COLO829 (cell line): Measurements from ENCODE around the gene PIM1.
"Not testable (repeated sequence)": the region's sequence is repeated elsewhere in the genome, so short reads cannot be mapped to it uniquely, and the experiment has no call there.

Experiments used
- DNase-seq: peaks from one replicate; pipeline ENCODE4 v3.0.0; 2012; ENCODE audit warnings: low spot score

The PIM1 gene

DNA sequence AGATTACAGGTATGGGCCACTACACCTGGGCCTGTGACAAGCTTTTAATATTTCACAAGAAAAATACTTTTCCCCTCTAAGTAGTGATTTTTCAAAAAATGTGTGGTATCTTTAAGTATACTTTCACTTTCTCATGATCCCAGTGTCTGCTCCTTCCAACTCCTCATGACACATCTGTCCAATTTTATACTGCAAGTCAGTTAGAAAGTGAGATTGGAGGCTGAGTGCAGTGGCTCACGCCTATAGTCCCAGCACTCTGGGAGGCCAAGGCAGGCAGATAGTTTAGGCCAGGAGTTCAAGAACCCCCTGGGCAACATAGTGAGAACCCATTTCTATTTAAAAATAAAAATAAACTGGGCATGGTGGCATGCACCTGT, 20.2 kb downstream of the PIM1 start:
- no peak for DNase-seq

DNA sequence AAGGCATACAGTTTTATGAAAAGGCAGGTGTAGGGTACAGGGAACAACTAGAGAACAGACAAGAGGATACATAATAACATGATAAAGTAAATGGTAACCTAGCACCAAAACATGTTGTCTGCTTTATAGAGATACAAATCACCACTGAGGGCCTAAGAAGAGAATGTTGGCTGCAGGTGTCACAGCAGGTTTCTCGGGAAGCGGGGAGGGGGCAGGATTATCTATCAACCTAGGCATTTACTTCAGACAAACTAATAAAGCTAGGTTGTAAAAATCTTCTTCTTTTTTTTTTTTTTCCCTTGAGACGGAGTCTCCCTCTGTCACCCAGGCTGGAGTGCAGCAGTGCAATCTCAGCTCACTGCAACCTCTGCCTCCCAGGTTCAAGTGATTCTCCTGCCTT, 22.7 kb downstream of the PIM1 start:
- no peak for DNase-seq

DNA sequence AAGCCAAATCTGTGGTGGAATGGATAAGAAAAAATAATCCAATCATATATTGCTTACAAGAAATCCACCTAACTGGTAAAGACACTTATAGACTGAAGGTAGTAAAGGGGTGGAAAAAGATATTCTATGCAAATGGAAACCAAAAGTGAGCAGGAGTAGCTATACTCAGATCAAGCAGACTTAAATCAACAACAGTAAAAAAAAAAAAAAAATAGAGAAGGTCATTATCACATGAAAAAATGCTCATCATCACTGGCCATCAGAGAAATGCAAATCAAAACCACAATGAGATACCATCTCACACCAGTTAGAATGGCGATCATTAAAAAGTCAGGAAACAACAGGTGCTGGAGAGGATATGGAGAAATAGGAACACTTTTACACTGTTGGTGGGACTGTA, 24.9 kb downstream of the PIM1 start:
- not testable (repeated sequence) for DNase-seq

DNA sequence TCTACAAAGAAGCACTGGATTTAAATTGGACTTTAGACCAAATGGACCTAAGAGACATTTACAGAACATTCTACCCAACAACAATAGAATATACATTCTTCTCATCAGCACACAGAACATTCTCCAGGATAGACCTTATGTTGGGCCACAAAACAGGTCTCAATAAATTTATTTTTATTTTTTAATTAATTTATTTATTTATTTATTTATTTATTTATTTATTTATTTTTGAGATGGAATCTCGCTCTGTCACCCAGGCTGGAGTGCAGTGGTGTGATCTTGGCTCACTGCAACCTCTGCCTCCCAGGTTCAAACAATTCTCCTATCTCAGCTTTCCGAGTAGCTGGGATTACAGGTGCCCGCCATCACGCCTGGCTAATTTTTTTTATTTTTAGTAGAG, 26.5 kb downstream of the PIM1 start:
- DNase-seq = not testable (repeated sequence)

DNA sequence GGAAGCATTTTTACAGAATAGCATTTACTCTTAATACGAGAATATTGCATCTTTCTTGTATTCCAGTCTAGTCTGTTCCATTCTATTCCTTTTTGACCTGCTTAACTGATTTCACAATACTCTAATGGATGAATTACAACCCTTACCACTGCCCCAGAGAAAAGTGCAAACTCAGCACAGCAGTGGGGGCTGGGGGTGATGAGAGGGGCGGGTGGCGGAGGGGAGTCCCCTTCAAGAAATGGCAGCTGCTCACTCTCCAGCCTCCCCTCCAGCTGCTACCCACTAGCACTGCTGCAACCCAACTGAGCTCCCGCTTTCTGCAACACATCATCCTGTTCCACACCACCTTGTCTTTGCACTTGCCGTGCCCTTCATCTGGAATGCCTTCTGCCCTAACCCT, 30.1 kb downstream of the PIM1 start:
- DNase-seq = no peak

DNA sequence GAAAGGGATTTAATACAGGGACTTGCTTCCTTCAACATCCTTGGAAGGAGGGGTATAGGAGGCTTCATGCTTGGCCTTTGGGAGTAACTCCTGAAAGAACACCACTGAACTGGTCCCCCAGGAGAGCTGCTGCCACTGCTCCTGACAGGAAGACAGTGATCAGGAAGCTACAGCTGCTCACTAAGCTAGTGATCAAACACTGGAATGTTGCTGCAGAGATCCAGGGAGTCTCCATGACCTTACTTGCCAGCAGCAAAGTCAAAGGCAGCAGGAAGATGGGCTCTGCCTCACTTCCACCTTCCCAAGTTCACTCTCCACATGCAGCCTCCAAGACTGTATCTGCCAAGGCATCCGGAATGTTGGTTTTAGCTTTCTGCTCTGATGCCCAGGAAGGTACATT, 31.8 kb downstream of the PIM1 start:
- no peak for DNase-seq

DNA sequence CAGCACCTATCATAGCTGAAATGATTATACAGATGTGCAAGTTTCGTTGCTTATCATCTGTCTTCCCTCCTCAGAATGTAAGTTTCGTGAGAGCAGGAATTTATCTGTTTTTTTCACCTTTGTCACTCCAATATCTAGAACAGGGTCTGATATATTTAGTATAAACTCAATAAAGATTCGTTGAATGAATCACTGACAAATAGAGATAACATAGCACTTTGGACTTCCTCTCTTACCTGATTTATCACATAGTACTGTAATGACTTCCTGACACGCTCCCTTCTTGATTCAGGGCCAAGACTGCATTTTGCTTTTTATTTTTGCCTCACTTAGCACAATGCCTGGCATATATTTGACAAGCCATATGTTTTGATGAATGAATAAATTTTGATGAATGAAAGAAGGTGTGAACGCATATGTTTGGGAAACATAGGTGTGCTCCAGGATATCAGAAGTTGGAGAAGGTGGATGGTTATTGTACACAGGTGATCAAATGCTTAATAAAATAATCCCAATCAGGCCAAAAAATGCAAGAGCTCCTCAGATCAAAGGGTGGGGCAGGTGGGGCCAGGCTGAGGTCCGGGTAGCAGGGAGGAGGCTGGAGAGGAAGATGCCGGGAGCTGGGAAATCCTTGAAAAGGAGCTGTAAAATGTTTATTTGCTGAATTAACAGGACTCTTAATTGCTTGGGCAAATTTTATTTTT, 33.0 kb downstream of the PIM1 start:
- no peak for DNase-seq

DNA sequence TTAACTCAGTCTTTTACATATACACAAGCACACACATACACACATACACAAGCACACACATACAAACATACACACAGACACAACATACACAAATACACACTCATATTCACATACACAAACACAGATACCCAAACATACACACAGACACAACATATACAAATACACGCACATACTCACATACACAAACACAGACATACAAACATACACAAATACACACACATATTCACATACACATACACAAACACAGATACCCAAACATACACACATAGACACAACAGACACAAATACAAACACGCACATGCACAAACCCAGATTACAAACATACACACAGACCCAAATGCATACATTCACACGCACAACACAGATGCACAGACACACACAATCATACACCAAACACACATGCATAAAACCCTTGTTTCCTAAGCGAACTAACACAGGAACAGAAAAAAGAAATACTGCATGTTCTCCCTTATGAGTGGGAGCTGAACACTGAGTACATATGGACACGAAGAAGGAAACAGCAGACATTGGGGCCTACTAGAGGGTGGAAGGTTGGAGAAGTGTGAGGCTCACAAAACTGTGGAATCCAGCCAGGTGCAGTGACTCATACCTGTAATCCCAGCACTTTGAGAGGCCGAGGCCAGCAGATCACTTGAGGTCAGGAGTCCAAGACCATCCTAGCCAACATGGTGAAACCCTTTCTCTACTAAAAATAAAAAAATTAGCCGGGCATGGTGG, 34.2 kb downstream of the PIM1 start:
- DNase-seq = no peak

DNA sequence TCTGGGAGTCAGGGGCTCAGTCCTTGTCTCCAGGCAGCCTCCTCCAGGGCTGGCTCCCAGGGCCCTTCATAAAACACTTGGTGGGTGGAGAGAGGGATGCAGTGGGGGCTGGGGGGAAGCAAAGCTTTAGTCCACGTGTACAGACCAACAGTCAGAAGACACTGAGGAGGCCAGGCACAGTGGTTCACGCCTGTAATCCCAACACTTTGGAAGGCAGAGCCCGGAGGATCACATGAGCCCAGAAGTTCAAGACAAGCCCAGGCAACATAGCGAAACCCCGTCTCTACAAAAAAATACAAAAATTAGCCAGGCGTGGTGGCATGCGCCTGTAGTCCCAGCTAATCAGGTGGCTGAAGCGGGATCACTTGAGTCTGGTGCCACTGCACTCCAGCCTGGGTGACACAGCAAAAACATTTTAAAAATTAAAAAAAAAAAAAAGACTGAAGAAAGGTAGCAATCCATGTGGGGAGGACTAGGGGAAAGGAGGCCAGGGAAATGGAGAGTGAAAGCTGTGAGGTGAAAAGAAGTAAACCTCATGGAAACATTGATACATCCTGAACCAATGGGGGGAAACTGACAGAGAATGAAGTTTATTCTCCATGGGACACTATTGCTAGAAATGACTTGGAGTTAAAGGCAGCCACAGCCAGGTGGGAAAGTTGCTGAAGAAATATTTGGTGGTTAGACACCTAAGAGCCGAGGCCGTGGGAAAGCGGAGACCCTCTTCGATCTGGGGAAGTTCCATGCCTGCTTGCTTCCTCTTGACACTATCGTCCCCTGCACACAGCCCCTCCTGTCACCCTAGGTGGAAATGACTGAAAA, 35.4 kb downstream of the PIM1 start:
- DNase-seq = no peak

DNA sequence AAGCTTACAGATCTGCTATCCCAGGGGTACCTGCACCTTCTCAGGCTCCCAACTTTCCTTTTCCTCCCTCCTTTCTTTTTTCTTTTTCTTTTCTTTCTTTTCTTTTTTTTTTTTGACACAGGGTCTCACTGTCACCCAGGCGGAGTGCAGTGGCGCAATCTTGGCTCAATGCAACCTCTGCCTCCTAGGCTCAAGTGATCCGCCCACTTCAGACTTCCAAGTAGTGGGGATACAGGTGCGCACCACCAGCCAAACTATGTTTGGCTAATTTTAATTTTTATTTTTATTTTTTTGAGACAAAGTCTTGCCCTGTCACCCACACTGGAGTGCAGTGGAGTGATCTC, 36.0 kb downstream of the PIM1 start:
- DNase-seq = no peak

DNA sequence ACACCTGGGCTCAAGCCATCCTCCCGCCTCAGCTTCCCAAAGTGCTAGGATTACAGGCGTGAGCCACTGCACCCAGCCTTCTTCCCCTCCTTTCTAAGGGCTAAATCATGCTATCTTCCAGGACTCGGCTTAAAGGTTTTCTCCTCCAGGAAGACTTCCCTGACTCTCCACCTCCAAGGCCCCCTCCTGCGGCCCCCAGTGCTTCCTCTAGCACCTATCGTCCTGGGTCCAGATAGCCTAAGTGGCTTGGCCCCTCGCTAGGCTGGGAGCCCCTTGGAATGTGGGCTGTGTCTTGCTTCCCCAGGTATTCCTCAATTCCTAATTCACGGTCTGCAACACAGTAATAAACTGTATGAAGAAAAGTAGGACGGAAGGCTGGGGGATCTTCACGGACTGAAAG, 36.7 kb downstream of the PIM1 start:
- no peak for DNase-seq

DNA sequence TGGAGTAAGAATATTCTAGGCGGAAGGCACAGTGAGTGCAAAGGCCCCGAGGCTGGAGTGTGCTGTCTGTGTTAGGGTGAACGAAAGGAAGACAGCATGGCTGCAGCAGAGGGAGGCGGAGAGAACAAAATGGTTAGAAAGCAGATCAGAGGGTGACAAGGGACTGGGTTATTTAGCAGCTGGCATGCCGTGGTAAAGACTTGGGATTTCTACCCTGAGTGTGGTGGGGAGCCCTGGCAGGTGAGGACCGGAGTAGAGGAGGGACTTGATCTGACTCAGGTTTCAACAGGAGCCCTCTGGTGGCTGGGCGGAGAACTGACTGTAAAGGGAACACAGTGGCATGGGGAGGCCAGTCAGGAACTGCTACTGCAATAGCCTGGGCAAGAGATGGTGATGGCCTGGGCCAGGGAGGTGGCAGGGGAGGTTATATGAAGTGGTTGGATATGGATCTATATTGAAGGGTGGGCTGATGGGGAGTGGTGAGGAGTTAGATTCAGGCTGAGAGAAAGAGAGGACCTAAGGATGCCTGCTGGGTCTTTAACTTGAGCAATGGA, 38.0 kb downstream of the PIM1 start:
- peak; percentile 77 for DNase-seq

DNA sequence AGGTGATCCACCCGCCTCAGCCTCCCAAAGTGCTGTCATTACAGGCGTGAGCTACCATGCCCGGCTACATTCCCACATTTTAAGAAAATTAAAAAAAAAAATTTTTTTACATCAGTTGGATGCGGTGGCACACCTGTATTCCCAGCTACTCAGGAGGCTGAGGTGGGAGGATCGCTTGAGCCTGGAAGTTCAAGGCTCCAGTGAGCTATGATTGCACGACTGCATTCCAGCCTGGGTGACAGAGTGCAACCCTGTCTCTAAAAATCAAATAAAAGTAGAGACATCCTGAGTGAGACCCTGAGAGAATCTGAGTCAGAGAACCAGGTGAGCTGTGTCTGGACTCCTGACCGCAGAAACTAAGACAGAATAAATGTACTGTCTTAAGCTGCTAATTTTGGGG, 38.8 kb downstream of the PIM1 start:
- DNase-seq = no peak

DNA sequence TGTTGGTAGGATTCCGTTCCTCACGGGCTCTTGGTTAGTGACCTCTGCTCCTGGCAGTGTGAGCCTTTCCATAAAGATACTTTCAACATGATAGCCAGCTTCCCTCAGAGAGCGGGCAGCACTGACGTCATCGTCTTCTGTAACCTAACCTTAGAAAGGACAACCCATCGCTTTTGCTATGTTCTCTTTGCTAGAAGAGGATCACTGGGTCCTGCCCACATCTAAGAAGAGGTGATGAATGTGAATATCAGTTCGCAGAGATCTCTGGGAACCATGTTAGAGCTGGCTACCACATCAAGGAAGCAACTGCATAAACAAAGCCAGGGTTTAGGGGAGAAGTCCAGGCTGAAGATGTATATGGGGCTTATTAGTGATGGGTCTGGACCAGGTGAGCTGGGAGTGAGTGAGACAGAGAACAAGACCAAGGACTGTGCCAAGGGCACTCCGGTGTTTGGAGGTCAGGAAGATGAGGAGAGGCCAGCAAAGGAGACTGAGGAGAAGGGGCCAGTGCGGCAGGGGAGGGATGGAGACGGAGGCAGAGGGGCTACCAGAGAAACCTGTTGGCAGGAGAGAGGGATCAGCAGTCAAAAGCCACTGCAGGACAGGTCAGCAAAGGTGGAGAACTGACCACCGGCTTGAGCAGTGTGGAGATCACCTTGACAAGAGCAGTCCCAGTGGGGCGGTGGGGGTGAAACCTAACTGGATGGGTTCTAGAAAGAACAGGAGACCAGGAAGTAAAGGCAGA, 39.7 kb downstream of the PIM1 start:
- DNase-seq = no peak

DNA sequence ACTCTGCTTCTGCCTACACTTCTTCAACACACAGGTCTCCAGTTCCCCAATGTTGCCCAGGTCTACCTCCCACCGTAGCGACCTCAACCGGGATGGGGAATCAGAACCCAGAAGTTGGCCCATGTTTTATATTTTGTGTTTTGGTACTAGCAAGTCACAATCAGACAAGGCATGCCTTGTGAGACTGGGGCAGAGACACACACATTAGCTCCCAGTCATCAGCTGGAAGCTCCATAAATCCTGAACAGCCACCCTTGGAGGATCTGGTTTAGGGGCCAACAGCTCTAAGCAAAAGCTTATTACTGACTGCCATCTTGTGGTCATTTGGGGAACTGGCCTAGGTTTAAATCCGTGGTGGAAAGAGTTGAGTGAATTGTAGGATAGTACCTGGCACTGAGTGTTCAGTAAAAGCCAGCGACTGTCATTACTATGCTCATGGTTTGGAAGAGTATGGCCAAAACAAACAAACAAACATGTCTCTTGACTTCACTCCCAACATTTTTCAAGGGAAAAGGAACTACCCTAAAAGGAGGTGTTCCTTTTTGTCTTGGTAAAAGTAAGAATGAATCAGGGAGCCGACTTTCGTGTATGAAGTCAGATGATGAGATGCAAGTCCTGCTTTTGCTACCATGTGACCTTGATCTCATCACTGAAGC, 40.5 kb downstream of the PIM1 start:
- peak; percentile 81 for DNase-seq

DNA sequence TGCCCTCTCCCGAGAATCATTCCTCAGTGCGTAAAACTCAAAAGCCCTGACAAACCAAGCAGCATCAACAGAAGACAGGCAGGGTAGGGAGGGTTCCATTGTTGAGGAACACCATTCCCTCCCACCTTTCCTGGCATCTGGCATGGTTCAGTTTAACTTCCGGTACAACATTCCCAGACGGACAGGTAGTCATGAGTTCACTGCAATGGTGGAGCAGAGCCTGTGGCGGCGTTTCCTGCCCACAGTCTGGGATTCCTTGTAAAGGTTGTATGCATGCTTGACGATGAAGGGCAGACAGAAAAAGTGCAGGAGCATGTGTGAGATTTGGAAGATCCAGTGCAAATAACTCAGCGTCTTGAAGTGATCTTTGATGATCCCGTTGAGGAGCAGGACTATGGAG, 42.3 kb downstream of the PIM1 start:
- no peak for DNase-seq

DNA sequence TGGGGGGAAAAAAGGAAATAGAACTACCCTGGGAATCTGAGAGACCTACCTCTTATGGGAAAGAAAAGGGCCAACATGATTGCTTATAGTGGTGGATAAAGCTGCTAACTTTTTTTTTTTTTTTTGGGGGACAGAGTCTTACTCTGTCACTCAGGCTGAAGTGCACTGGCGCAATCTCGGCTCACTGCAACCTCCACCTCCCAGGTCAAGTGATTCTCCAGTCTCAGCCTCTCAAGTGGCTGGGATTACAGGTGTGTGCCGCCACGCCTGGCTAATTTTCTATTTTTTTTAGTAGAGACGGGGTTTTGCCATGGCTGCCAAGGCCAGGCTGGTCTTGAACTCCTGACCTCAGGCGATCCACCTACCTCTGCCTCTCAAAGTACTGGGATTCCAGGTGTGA, 48.1 kb downstream of the PIM1 start:
- no peak for DNase-seq

DNA sequence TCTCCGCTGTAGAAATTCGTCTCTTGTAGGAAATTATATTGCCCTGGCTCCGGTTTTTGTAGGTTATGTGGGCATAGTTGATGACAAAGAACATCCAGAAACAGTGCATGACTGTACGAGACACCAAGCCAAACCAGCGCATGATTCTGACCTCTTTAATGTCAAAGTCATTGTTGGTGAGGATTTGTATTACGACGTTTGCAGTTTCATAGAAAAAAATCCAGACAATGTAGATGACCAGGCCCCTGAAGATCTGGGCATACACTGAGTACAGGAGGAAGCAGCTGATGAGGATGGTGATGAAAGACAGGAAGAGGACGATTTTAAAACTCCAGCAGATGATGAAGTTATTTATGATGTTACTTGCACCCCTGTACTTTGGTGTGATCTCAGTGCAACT, 48.6 kb downstream of the PIM1 start:
- no peak for DNase-seq

DNA sequence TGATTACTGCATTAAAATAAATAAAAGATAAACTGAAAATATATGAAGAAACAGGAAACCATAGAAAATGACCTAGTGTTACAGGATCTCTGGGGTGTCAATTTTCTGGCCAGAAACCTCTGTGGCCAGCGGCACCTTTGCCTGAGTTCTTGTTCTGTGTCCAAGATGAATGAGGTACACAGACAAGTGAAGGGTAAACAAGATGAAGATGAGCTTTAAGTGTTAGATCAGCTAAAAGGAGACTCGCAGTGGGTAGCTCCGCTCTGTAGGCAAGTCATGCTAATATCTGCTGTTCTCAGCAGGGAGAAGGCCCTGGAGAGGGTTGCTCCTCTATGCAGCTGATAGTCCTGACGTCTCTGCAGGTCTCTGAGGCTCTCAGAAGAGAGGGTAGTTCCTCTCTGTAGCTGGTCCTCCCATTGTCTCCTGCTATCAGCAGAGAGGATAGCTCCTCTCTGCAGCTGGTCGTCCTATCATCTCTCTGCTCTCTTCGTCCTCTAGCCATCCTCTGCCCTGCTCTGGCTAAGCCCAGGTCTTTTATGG, 51.7 kb downstream of the PIM1 start:
- no peak for DNase-seq

DNA sequence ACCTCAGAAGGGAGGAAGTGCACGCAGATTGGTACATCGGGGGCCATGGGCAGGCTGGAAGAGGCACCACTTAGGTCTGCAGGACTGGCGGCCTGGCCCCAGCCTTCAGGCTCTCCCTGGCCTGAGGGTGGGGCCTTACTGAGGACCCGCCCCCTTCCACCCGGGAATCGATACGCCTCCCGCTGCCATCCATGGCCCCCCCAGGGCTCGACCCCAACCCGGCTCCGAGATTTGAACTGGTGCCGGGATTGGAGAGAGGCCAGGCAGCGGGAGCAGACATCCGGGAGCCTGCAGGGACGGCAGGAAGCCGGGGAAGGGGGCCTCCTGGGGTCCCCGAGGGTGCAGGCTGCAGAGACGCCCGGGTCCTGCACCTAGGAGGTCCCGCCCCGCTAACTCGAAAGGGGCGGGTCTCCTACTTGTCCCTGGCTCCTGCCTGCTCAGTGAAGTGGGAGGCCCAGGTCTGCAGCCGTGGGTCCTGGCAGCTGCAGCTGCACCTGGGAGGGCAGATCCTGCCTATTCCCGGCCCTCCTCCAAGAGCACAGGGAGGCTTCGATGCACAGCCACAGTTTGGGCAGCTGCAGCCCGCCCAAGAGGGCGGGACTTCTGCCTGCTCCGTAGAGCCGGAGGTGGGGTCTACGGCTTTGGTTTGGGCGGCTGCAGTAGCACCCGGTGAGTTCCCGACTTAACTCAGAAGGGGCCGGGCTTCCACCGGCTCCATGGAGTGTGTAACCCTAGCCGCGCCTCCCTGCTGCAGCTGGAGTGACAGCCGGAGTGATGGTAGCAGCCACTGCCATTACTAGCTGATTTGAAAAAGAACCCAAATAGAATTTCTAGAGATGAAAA, 52.4 kb downstream of the PIM1 start:
- DNase-seq = peak; percentile 77
